Mucosa of stomach (tissue), 1 donor: ENCODE results near the gene LRRC1.

Source experiments
- H3K27me3 ChIP-seq: one replicate; pipeline ENCODE4 v1.7.0; 2013; ENCODE audit warnings: mild to moderate bottlenecking, low read length; ENCODE audit not compliant: control insufficient read depth, insufficient read depth
- H3K36me3 ChIP-seq: one replicate; pipeline ENCODE4 v1.7.0; 2013; ENCODE audit warnings: low read length; ENCODE audit not compliant: control insufficient read depth, insufficient read depth
- H3K4me1 ChIP-seq: one replicate; pipeline ENCODE4 v1.7.0; 2013; ENCODE audit warnings: mild to moderate bottlenecking, low read length; ENCODE audit not compliant: control insufficient read depth, insufficient read depth
- H3K4me3 ChIP-seq: one replicate; pipeline ENCODE4 v1.7.0; 2013; ENCODE audit warnings: low read length
- H3K9ac ChIP-seq: one replicate; pipeline ENCODE4 v1.7.0; 2013; ENCODE audit warnings: mild to moderate bottlenecking, low read length, moderate library complexity
- H3K9me3 ChIP-seq: one replicate; pipeline ENCODE4 v1.7.0; 2013; ENCODE audit warnings: mild to moderate bottlenecking, low read length, moderate library complexity; ENCODE audit not compliant: control insufficient read depth
- donor health status: Pancreatic carcinoma.

LRRC1 gene

GRCh38 chr6:53944091-53944490, 149.3 kb downstream of the LRRC1 start:
- H3K27me3 ChIP-seq = no peaks in the 10 kb centered on the region
- H3K9ac ChIP-seq = no peak overlapping the region
- H3K9me3 ChIP-seq = no peaks in the 10 kb centered on the region
- no peak overlapping the region for H3K4me3 ChIP-seq
- no peaks in the 10 kb centered on the region for H3K36me3 ChIP-seq
- no peaks in the 10 kb centered on the region for H3K4me1 ChIP-seq

GRCh38 chr6:53944543-53944942, 149.7 kb downstream of the LRRC1 start:
- Histone ChIP-seq H3K9ac (no peak overlapping the region), H3K4me1 (no peaks in the 10 kb centered on the region), H3K27me3 (no peaks in the 10 kb centered on the region)

GRCh38 chr6:53945765-53946407, 151.1 kb downstream of the LRRC1 start:
- Histone ChIP-seq H3K4me1 (no peaks in the 10 kb centered on the region), H3K9ac (no peak overlapping the region), H3K9me3 (no peaks in the 10 kb centered on the region), H3K4me3 (no peak overlapping the region), H3K27me3 (no peaks in the 10 kb centered on the region), H3K36me3 (no peaks in the 10 kb centered on the region)

More at GRCh38 chr6:53944543-53944942, 149.7 kb downstream of the LRRC1 start:
- Histone ChIP-seq H3K36me3 (no peaks in the 10 kb centered on the region), H3K4me3 (no peak overlapping the region), H3K9me3 (no peaks in the 10 kb centered on the region)

- no peaks in the 10 kb centered on the region for H3K27me3 ChIP-seq
- no peaks in the 10 kb centered on the region for H3K36me3 ChIP-seq
- H3K9me3 ChIP-seq = no peaks in the 10 kb centered on the region
- H3K4me3 ChIP-seq = no peak overlapping the region
- no peaks in the 10 kb centered on the region for H3K4me1 ChIP-seq
- no peak overlapping the region for H3K9ac ChIP-seq
Observed at GRCh38 chr6:53947780-53948179, 153.0 kb downstream of the LRRC1 start.

- H3K27me3 ChIP-seq = no peaks in the 10 kb centered on the region
- H3K4me1 ChIP-seq = no peaks in the 10 kb centered on the region
- no peaks in the 10 kb centered on the region for H3K36me3 ChIP-seq
- no peak overlapping the region for H3K4me3 ChIP-seq
- no peaks in the 10 kb centered on the region for H3K9me3 ChIP-seq
- no peak overlapping the region for H3K9ac ChIP-seq
Observed at GRCh38 chr6:53951383-53951782, 156.6 kb downstream of the LRRC1 start.

- H3K36me3 ChIP-seq = no peaks in the 10 kb centered on the region
- no peaks in the 10 kb centered on the region for H3K27me3 ChIP-seq
- no peak overlapping the region for H3K4me3 ChIP-seq
- H3K4me1 ChIP-seq = no peaks in the 10 kb centered on the region
- no peak overlapping the region for H3K9ac ChIP-seq
- H3K9me3 ChIP-seq = no peaks in the 10 kb centered on the region
Observed at GRCh38 chr6:53956068-53956711, 161.4 kb downstream of the LRRC1 start.

- H3K9me3 ChIP-seq = no peaks in the 10 kb centered on the region
- H3K36me3 ChIP-seq = no peaks in the 10 kb centered on the region
- H3K9ac ChIP-seq = no peak overlapping the region
- no peaks in the 10 kb centered on the region for H3K27me3 ChIP-seq
- H3K4me3 ChIP-seq = no peak overlapping the region
- no peaks in the 10 kb centered on the region for H3K4me1 ChIP-seq
Observed at GRCh38 chr6:53956804-53957203, 162.0 kb downstream of the LRRC1 start.

- Histone ChIP-seq H3K27me3 (no peaks in the 10 kb centered on the region), H3K9me3 (no peaks in the 10 kb centered on the region), H3K4me3 (no peak overlapping the region), H3K36me3 (no peaks in the 10 kb centered on the region), H3K4me1 (no peaks in the 10 kb centered on the region), H3K9ac (no peak overlapping the region)
Observed at GRCh38 chr6:53959717-53960116, 164.9 kb downstream of the LRRC1 start.

GRCh38 chr6:53960311-53960710, 165.5 kb downstream of the LRRC1 start:
- Histone ChIP-seq H3K36me3 (no peaks in the 10 kb centered on the region), H3K4me1 (no peaks in the 10 kb centered on the region), H3K27me3 (no peaks in the 10 kb centered on the region), H3K9me3 (no peaks in the 10 kb centered on the region), H3K9ac (no peak overlapping the region), H3K4me3 (no peak overlapping the region)

- Histone ChIP-seq H3K27me3 (no peaks in the 10 kb centered on the region), H3K4me3 (no peak overlapping the region), H3K4me1 (no peaks in the 10 kb centered on the region), H3K9me3 (no peaks in the 10 kb centered on the region), H3K9ac (no peak overlapping the region), H3K36me3 (no peaks in the 10 kb centered on the region)
Observed at GRCh38 chr6:53961679-53962370, 167.0 kb downstream of the LRRC1 start.

- no peaks in the 10 kb centered on the region for H3K27me3 ChIP-seq
- no peak overlapping the region for H3K9ac ChIP-seq
- no peaks in the 10 kb centered on the region for H3K36me3 ChIP-seq
- H3K9me3 ChIP-seq = no peaks in the 10 kb centered on the region
- no peaks in the 10 kb centered on the region for H3K4me1 ChIP-seq
- no peak overlapping the region for H3K4me3 ChIP-seq
Observed at GRCh38 chr6:53962646-53963045, 167.8 kb downstream of the LRRC1 start.

GRCh38 chr6:53967415-53967814, 172.6 kb downstream of the LRRC1 start:
- Histone ChIP-seq H3K27me3 (no peaks in the 10 kb centered on the region), H3K4me3 (no peak overlapping the region), H3K9me3 (no peaks in the 10 kb centered on the region)

More at GRCh38 chr6:53967415-53967814, 172.6 kb downstream of the LRRC1 start:
- Histone ChIP-seq H3K9ac (no peak overlapping the region), H3K4me1 (no peaks in the 10 kb centered on the region), H3K36me3 (no peaks in the 10 kb centered on the region)
